ENCODE measurements around the gene EIF4B.

Gene EIF4B

DNA sequence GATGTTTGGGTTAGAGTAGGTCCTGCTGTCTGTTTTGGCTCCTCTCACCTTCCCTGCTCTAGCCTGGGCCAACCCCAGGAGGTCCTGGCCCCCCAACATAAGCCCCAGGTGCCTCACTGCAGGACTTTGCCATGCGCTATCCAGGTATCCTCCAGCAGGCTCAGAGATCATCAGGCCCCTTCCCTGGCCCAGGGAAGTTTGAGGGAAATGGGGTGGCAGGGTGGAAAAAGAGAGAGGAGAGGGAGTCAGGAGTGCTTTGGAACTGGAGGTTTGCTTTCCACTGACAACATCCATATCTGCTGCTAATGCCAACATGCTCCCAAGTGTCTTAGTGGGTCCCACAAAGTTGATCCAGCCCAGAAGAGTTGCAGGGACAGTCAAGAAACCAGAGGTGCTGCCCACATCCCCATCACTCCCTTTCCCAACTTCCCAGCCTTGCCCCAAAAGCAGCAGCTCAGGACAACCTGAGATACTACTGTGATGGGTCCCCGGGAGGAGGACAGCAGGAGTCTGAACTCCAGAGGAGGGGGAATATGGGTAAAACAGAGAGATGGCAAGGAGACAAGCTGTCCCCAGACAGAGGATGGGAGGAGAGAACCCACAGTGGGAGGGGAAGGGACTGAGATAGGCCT lies 44.3 kb downstream of the EIF4B start:
- H3K9me3 ChIP-seq (ENCODE audit: low read length): no peaks in the 10 kb centered on the region
- H3K9ac ChIP-seq (ENCODE audit: low read length): no peak overlapping the region
- H3F3A ChIP-seq (ENCODE audit: insufficient read depth, low read length): no peaks in the 10 kb centered on the region
- TF ChIP-seq, protein P1, sequence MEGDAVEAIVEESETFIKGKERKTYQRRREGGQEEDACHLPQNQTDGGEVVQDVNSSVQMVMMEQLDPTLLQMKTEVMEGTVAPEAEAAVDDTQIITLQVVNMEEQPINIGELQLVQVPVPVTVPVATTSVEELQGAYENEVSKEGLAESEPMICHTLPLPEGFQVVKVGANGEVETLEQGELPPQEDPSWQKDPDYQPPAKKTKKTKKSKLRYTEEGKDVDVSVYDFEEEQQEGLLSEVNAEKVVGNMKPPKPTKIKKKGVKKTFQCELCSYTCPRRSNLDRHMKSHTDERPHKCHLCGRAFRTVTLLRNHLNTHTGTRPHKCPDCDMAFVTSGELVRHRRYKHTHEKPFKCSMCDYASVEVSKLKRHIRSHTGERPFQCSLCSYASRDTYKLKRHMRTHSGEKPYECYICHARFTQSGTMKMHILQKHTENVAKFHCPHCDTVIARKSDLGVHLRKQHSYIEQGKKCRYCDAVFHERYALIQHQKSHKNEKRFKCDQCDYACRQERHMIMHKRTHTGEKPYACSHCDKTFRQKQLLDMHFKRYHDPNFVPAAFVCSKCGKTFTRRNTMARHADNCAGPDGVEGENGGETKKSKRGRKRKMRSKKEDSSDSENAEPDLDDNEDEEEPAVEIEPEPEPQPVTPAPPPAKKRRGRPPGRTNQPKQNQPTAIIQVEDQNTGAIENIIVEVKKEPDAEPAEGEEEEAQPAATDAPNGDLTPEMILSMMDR (IDR thresholded peaks at IDR 0.05; ENCODE audit: low read length): no peak
- TF ChIP-seq EZH2 (IDR thresholded peaks at IDR 0.05; ENCODE audit: borderline replicate concordance, low read length): no peak
- no peaks in the 10 kb centered on the region for H3K36me3 ChIP-seq (ENCODE audit: insufficient read depth, low read length)
- H3K4me2 ChIP-seq (ENCODE audit: low read length): no peak overlapping the region
- H3K27me3 ChIP-seq (ENCODE audit: insufficient read depth, low read length): no peaks in the 10 kb centered on the region; the same call in 1 of the 2 replicates
- no peak overlapping the region for H2AFZ ChIP-seq (ENCODE audit: low read length)
- no peaks in the 10 kb centered on the region for H3K79me2 ChIP-seq (ENCODE audit: insufficient read depth, low read length)
- H4K20me1 ChIP-seq (ENCODE audit: insufficient read depth, low read length): no peaks in the 10 kb centered on the region
- no peaks in the 10 kb centered on the region for H3K9me2 ChIP-seq (ENCODE audit: low read depth, low read length)
- no peak overlapping the region for H3K27ac ChIP-seq (ENCODE audit: low read depth, low read length, poor library complexity, severe bottlenecking)
- H3K4me3 ChIP-seq (ENCODE audit: low read depth, low read length, poor library complexity, severe bottlenecking): no peak overlapping the region
- peaks cover 13% of the 10 kb centered on the region for H3K4me1 ChIP-seq (ENCODE audit: insufficient read depth, low read length, severe bottlenecking)

DNA sequence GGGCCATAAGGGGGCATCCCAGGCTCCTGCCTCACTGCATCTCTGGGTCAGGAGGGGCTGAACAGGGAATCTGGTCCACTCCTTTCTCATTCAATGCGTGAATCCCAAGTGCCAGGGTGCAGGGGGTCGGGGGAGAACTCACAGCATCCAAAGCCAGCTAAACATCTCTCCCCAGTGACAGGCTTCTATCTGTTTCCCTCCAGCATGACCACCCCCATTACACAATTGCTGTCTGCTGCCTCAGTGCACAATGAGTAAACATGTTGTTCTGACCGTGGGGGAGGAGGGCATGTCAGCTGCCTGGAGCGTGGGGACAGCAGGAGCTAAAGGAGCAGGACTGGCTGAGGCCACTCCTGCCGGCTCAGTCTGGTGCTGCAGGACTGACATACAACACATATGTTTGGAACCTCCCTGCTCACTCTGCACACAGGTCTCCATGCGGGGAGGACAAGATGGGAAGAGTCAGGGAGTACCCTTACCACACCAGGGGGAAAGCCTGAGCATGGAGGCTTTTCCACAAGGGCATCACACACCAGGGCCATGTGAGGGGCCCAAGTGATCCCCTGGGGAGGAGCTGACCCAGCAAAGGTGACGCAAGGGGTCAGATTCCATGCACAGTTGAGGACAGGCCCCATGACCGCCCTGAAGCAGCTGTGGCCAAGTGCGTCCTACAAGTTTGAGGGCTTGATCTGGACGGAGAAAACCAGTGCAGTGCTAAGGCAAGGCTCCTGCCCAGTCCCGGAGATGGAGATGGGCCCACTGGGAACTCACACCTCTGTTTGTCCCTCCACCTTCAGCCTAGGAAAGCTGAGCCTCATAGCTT lies 45.0 kb downstream of the EIF4B start:
- H3K79me2 ChIP-seq (ENCODE audit: insufficient read depth, low read length): no peaks in the 10 kb centered on the region
- no peaks in the 10 kb centered on the region for H3K9me3 ChIP-seq (ENCODE audit: low read length)
- H3K27me3 ChIP-seq (ENCODE audit: insufficient read depth, low read length): no peaks in the 10 kb centered on the region; the same call in 1 of the 2 replicates
- H2AFZ ChIP-seq (ENCODE audit: low read length): no peak overlapping the region
- H3K9ac ChIP-seq (ENCODE audit: low read length): no peak overlapping the region
- peaks cover 12% of the 10 kb centered on the region for H3K4me1 ChIP-seq (ENCODE audit: insufficient read depth, low read length, severe bottlenecking)
- H3K9me2 ChIP-seq (ENCODE audit: low read depth, low read length): no peaks in the 10 kb centered on the region
- no peak overlapping the region for H3K4me3 ChIP-seq (ENCODE audit: low read depth, low read length, poor library complexity, severe bottlenecking)
- H3K36me3 ChIP-seq (ENCODE audit: insufficient read depth, low read length): no peaks in the 10 kb centered on the region
- TF ChIP-seq, protein P1 (IDR thresholded peaks at IDR 0.05; ENCODE audit: low read length): no peak
- TF ChIP-seq EZH2 (IDR thresholded peaks at IDR 0.05; ENCODE audit: borderline replicate concordance, low read length): no peak
- no peaks in the 10 kb centered on the region for H3F3A ChIP-seq (ENCODE audit: insufficient read depth, low read length)
- H4K20me1 ChIP-seq (ENCODE audit: insufficient read depth, low read length): no peaks in the 10 kb centered on the region
- H3K4me2 ChIP-seq (ENCODE audit: low read length): no peak overlapping the region
- H3K27ac ChIP-seq (ENCODE audit: low read depth, low read length, poor library complexity, severe bottlenecking): no peak overlapping the region

DNA sequence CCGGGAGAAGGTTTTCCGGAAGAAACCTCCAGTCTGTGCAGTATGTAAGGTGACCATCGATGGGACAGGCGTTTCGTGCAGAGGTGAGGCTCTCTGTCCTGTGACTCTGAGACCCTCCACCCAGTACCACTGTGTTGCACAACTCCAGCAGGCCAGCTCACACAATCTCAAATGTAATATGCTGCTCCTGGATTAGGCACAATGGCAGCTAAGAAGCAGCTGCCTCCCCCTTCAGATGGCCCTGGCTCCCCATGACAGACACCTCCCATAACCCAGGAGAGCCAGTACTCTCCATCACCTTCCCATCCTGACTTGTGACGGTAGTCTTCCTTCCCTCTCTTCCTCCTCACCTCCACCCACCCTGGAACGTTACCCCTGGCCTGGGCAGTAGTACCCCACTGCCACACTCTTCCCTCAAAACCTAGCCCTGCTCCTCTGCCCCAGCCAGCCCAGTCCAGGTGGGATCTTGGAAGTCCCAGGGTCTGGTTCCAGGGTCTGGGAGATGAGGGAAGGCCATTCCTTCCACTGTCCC lies 45.7 kb downstream of the EIF4B start:
- Histone ChIP-seq H3K9ac (ENCODE audit: low read length) (no peak overlapping the region), H3K9me2 (ENCODE audit: low read depth, low read length) (no peaks in the 10 kb centered on the region), H3K9me3 (ENCODE audit: low read length) (no peaks in the 10 kb centered on the region)

More for the DNA sequence above, 45.7 kb downstream of the EIF4B start:
- H3F3A ChIP-seq (ENCODE audit: insufficient read depth, low read length): no peaks in the 10 kb centered on the region
- H3K4me3 ChIP-seq (ENCODE audit: low read depth, low read length, poor library complexity, severe bottlenecking): no peak overlapping the region
- no peaks in the 10 kb centered on the region for H3K79me2 ChIP-seq (ENCODE audit: insufficient read depth, low read length)
- H3K27me3 ChIP-seq (ENCODE audit: insufficient read depth, low read length): no peaks in the 10 kb centered on the region; the same call in 1 of the 2 replicates
- H3K27ac ChIP-seq (ENCODE audit: low read depth, low read length, poor library complexity, severe bottlenecking): no peak overlapping the region
- H4K20me1 ChIP-seq (ENCODE audit: insufficient read depth, low read length): no peaks in the 10 kb centered on the region
- H3K4me2 ChIP-seq (ENCODE audit: low read length): no peak overlapping the region
- no peak overlapping the region for H2AFZ ChIP-seq (ENCODE audit: low read length)
- H3K36me3 ChIP-seq (ENCODE audit: insufficient read depth, low read length): no peaks in the 10 kb centered on the region
- H3K4me1 ChIP-seq (ENCODE audit: insufficient read depth, low read length, severe bottlenecking): peaks cover 6% of the 10 kb centered on the region
- TF ChIP-seq, protein P1 (IDR thresholded peaks at IDR 0.05; ENCODE audit: low read length): no peak
- no peak for TF ChIP-seq EZH2 (IDR thresholded peaks at IDR 0.05; ENCODE audit: borderline replicate concordance, low read length)
